ENCODE measurements around the gene ATP10A.
"Not testable (repeated sequence)": the region's sequence is repeated elsewhere in the genome, so short reads cannot be mapped to it uniquely, and the experiment has no call there.

ATP10A gene

GRCh38 chr15:25641361-25641760 is 221.8 kb downstream of the ATP10A start:
- no peak for DNase-seq

GRCh38 chr15:25640959-25641358 is 222.2 kb downstream of the ATP10A start:
- DNase-seq: not testable (repeated sequence)

GRCh38 chr15:25640381-25640780 is 222.7 kb downstream of the ATP10A start:
- no peak for DNase-seq

GRCh38 chr15:25636486-25636885 is 226.6 kb downstream of the ATP10A start:
- DNase-seq: not testable (repeated sequence)

GRCh38 chr15:25635191-25635590 is 227.9 kb downstream of the ATP10A start:
- DNase-seq: no peak

GRCh38 chr15:25633862-25634261 is 229.3 kb downstream of the ATP10A start:
- DNase-seq: no peak

- no peak for DNase-seq
Measured at GRCh38 chr15:25631971-25632370, 231.2 kb downstream of the ATP10A start.
